ENCODE data around the gene TRPM3.

TRPM3 gene

DNA sequence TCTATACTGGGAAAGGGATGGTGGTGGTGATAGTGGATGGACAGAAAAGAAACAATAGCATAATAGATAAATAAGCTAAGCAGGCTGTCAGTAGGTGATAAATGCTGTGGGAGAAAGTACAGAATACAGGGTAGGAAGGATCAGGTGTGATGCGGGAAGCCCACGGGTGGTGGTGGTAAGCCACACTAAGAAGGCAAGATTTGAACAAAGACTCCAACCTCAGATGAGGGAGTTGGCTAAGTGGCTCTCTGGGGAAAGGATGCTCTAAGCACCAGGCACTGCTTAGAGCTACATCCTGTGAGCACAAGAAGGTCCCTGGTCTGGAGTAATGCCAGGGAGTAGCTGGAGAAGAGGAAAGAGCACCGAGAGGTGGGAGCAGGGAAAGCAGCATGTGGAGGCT lies 555.4 kb downstream of the TRPM3 start:
- DNase-seq (ENCODE audit: low spot score) (no peak), ATAC-seq (ENCODE audit: low read depth) (no peak)
- TF ChIP-seq, protein P1, sequence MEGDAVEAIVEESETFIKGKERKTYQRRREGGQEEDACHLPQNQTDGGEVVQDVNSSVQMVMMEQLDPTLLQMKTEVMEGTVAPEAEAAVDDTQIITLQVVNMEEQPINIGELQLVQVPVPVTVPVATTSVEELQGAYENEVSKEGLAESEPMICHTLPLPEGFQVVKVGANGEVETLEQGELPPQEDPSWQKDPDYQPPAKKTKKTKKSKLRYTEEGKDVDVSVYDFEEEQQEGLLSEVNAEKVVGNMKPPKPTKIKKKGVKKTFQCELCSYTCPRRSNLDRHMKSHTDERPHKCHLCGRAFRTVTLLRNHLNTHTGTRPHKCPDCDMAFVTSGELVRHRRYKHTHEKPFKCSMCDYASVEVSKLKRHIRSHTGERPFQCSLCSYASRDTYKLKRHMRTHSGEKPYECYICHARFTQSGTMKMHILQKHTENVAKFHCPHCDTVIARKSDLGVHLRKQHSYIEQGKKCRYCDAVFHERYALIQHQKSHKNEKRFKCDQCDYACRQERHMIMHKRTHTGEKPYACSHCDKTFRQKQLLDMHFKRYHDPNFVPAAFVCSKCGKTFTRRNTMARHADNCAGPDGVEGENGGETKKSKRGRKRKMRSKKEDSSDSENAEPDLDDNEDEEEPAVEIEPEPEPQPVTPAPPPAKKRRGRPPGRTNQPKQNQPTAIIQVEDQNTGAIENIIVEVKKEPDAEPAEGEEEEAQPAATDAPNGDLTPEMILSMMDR (IDR thresholded peaks at IDR 0.05; ENCODE audit: poor library complexity, severe bottlenecking), result no peak
- H3K4me1 ChIP-seq (ENCODE audit: insufficient read depth, poor library complexity, severe bottlenecking), result no peaks in the 10 kb centered on the region
- no peaks in the 10 kb centered on the region for H3K9me3 ChIP-seq (ENCODE audit: severe bottlenecking)
- H3K4me3 ChIP-seq (ENCODE audit: severe bottlenecking), result no peak overlapping the region
- H3K36me3 ChIP-seq (ENCODE audit: low read depth), result no peaks in the 10 kb centered on the region
- no peaks in the 10 kb centered on the region for H3K27me3 ChIP-seq (ENCODE audit: insufficient read depth, poor library complexity, severe bottlenecking)
- H3K27ac ChIP-seq (ENCODE audit: poor library complexity, severe bottlenecking), result no peak overlapping the region

DNA sequence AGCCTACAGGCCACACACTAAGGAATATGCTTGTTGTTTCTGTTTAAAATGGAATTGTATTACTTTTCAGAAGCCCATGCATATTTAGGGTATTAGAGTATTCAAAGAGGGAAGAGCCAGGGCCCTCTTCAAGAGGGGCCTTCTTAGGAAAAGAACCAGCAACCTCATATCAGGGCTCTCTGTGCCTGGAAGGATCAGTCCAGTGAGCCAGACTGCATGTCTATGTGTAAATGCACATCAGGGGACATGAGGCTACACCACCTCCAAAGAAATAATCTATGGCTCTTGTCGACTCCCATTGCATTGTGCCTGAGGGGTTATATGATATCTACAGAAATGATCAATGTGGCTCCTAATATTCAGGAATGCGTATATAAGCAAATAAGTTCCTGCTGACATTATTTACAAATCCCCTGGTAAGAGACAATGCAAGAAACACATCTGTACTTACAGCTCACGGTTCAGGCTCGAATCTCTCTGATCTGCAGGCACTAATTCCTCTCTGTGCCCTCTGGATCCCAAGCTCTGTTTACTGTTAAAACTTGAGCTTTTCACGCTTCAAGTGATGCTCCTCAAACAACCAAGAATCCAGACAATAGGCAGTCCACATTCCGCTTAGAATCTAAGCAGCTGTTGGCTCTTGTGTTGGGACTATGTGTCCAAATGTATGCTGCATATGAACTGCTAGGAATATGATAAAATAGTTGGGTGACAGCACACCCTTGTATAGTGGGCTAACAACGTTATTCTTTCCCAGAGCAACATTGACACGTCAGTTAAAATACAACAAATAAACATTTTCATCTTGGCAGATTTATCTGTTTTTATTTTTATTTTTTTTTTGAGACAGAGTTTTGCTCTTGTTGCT lies 556.7 kb downstream of the TRPM3 start:
- Histone ChIP-seq H3K4me3 (ENCODE audit: severe bottlenecking) (no peak overlapping the region), H3K27me3 (ENCODE audit: insufficient read depth, poor library complexity, severe bottlenecking) (no peaks in the 10 kb centered on the region), H3K4me1 (ENCODE audit: insufficient read depth, poor library complexity, severe bottlenecking) (no peaks in the 10 kb centered on the region), H3K36me3 (ENCODE audit: low read depth) (no peaks in the 10 kb centered on the region), H3K9me3 (ENCODE audit: severe bottlenecking) (no peaks in the 10 kb centered on the region), H3K27ac (ENCODE audit: poor library complexity, severe bottlenecking) (no peak overlapping the region)
- DNase-seq (ENCODE audit: low spot score) (no peak), ATAC-seq (ENCODE audit: low read depth) (no peak)
- TF ChIP-seq, protein P1 (IDR thresholded peaks at IDR 0.05; ENCODE audit: poor library complexity, severe bottlenecking), result no peak

DNA sequence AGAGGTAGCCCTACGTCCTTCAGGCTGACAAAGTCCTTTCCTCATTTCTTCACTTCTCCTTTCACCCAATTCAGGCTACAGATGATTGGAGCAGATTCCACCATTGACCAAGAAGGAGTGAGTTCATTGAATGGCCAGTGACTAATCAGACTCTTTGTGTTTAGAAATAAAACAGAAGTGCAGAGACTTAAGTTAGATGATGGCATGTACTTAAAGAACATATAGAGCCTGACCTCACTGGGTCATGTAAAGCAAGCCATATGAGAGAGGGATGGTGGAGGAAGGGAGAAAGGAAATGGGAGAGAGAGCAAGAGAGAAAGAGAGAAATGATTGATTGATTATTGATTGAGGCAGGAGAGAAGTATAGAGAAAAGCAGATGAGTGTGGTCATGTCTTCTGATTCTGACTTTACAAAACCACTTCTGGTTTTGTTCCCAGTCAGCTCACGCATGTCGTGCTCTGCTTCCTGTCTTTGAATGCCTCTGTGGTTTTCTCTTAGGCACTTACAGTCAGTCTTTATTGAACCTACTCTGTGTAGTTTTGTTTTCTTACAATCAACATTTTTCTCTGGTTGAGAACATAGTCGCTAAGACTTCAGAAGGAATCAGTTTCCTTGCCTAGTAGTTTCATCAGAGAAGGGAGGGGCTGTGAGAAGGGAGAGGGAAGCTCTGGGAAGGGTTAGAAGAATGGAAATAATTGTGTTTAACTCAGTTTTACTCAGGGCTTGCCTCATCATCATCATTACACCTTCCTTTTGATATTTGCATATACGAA lies 557.8 kb downstream of the TRPM3 start:
- ATAC-seq (ENCODE audit: low read depth) (no peak), DNase-seq (ENCODE audit: low spot score) (no peak)
- H3K4me1 ChIP-seq (ENCODE audit: insufficient read depth, poor library complexity, severe bottlenecking), result no peaks in the 10 kb centered on the region
- no peaks in the 10 kb centered on the region for H3K9me3 ChIP-seq (ENCODE audit: severe bottlenecking)
- no peaks in the 10 kb centered on the region for H3K27me3 ChIP-seq (ENCODE audit: insufficient read depth, poor library complexity, severe bottlenecking)
- H3K27ac ChIP-seq (ENCODE audit: poor library complexity, severe bottlenecking), result no peak overlapping the region
- H3K36me3 ChIP-seq (ENCODE audit: low read depth), result no peaks in the 10 kb centered on the region
- H3K4me3 ChIP-seq (ENCODE audit: severe bottlenecking), result no peak overlapping the region
- TF ChIP-seq, protein P1 (IDR thresholded peaks at IDR 0.05; ENCODE audit: poor library complexity, severe bottlenecking), result no peak

DNA sequence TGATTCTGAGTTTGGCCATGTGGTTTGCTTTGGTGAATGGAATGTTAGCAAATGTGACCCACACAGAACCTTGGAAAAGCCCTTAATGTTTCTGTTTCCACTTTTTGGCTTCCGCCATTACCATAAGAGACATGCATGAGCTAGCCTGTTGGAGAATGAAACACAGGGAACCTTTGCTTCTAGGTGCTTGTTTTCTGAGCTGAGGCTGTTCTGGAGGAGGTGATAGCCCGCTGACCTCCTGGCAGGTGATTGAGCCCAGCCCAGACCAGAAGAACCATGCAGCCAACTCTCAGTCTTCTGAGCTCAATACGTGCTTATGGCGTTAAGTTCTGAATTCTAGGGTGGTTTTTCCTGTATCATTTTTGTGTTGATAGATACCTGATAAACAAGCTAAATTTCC lies 558.4 kb downstream of the TRPM3 start:
- Histone ChIP-seq H3K36me3 (ENCODE audit: low read depth) (no peaks in the 10 kb centered on the region), H3K27ac (ENCODE audit: poor library complexity, severe bottlenecking) (no peak overlapping the region), H3K27me3 (ENCODE audit: insufficient read depth, poor library complexity, severe bottlenecking) (no peaks in the 10 kb centered on the region), H3K4me3 (ENCODE audit: severe bottlenecking) (no peak overlapping the region), H3K9me3 (ENCODE audit: severe bottlenecking) (no peaks in the 10 kb centered on the region), H3K4me1 (ENCODE audit: insufficient read depth, poor library complexity, severe bottlenecking) (no peaks in the 10 kb centered on the region)
- no peak for DNase-seq (ENCODE audit: low spot score)
- TF ChIP-seq, protein P1 (IDR thresholded peaks at IDR 0.05; ENCODE audit: poor library complexity, severe bottlenecking), result no peak
- ATAC-seq (ENCODE audit: low read depth), result no peak

All from RWPE2 (cell line).